ENCODE data around the gene RALGPS2.

- TF ChIP-seq CTCF (IDR thresholded peaks at IDR 0.05): no peak
- no peak for TF ChIP-seq EZH2 (IDR thresholded peaks at IDR 0.05; ENCODE audit: borderline replicate concordance, insufficient read depth, low read depth, low read length, poor library complexity, severe bottlenecking)
Measured at GRCh38 chr1:178862864-178863263, 137.8 kb downstream of the RALGPS2 start.

Measured in B cell (primary cell).